OCI-LY3 (cell line): Measurements from ENCODE around the gene GABRA1.

Source experiments
- EZH2phosphoT487 ChIP-seq: fragments of 200-600 bp; shearing (Covaris generic); IDR thresholded peaks from 2 replicates; pipeline ENCODE4 v1.6.1; 2018; ENCODE audit warnings: antibody characterized with exemption, mixed run types, low read depth
- TF ChIP-seq, protein P1 (sequence below): fragments of 200-600, 300-600 bp; sonication (generic); IDR thresholded peaks from 2 replicates; pipeline ENCODE4 v1.5.1; 2014; ENCODE audit warnings: antibody characterized with exemption, low read length, low read depth

DNA sequence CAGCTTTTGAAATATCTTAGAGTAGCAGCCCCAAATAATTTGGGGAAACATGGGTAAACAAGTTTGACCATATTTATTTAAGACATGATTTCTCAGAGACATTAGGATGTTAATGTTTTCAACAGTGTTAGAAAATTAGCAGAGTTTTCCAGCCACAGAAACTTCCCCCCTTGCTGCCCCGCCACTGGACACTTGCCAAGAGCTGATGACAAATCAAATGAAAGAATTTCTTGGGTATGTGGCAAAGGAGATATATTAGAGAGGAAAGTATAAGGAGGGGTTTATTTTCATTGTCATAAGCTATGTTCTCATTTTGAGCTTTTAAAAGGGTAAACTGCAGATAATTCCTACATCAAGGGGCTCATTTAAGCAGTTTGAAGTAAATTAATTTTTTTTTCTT, 15.9 kb downstream of the GABRA1 start:
- TF ChIP-seq, protein P1, sequence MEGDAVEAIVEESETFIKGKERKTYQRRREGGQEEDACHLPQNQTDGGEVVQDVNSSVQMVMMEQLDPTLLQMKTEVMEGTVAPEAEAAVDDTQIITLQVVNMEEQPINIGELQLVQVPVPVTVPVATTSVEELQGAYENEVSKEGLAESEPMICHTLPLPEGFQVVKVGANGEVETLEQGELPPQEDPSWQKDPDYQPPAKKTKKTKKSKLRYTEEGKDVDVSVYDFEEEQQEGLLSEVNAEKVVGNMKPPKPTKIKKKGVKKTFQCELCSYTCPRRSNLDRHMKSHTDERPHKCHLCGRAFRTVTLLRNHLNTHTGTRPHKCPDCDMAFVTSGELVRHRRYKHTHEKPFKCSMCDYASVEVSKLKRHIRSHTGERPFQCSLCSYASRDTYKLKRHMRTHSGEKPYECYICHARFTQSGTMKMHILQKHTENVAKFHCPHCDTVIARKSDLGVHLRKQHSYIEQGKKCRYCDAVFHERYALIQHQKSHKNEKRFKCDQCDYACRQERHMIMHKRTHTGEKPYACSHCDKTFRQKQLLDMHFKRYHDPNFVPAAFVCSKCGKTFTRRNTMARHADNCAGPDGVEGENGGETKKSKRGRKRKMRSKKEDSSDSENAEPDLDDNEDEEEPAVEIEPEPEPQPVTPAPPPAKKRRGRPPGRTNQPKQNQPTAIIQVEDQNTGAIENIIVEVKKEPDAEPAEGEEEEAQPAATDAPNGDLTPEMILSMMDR = no peak
- TF ChIP-seq EZH2phosphoT487 = no peak
